Activated CD4-positive, alpha-beta memory T cell treated with anti-CD3 and anti-CD28 coated beads for 36 hours (primary cell): ENCODE results near the gene BICDL1. TPM values are rescaled to one million over a fixed set of nuclear protein-coding genes. Genes with fewer than 3 reads are reported as not detected.

Experiments
- CTCF ChIA-PET: fragments of 350-600 bp; sonication (Branson Sonifier 250); formaldehyde crosslinking; loops from one replicate; lab custom pipeline; 2021; ENCODE audit warnings: antibody characterized with exemption, inconsistent platforms; lab: Charles Lee
- POLR2A ChIA-PET: fragments of 350-600 bp; sonication (Branson Sonifier 250); formaldehyde crosslinking; loops from one replicate; lab custom pipeline; 2021; ENCODE audit warnings: antibody characterized with exemption; lab: Charles Lee
- DNase-seq: peaks from one replicate; pipeline ENCODE4 v3.0.0-alpha.2; 2020
- H3K27ac Mint-ChIP-seq: one replicate; pipeline ENCODE4 v1.8.0; 2021; ENCODE audit warnings: mixed read lengths
- H3K27me3 Mint-ChIP-seq: one replicate; pipeline ENCODE4 v1.8.0; 2021; ENCODE audit warnings: mixed read lengths
- H3K36me3 Mint-ChIP-seq: one replicate; pipeline ENCODE4 v1.8.0; 2021; ENCODE audit warnings: mixed read lengths
- H3K4me1 Mint-ChIP-seq: one replicate; pipeline ENCODE4 v1.8.0; 2021; ENCODE audit warnings: low read depth, mixed read lengths
- H3K4me3 Mint-ChIP-seq: one replicate; pipeline ENCODE4 v1.8.0; 2021; ENCODE audit warnings: mild to moderate bottlenecking, mixed read lengths
- H3K9me3 Mint-ChIP-seq: one replicate; pipeline ENCODE4 v1.8.0; 2021; ENCODE audit warnings: mixed read lengths
- intact Hi-C: fragments of 100-400 bp; cut with micrococcal nuclease; formaldehyde crosslinking; loops from one replicate; pipeline ENCODE4 v1.15.1; 2023
- total RNA-seq, 2 experiments: library from RNA; stranded (reverse); gene quantifications; one replicate each; pipeline ENCODE4 v1.2.3, GENCODE V29; 2021

Gene BICDL1
- total RNA-seq, 2 experiments from 2014 or later = 143 to 155 TPM

GRCh38 chr12:120095736-120096135, 106.7 kb downstream of the BICDL1 start:
- Mint-ChIP-seq H3K4me3 (no peak overlapping the region), H3K4me1 (no peaks in the 10 kb centered on the region), H3K27ac (peak overlapping the region; percentile 38), H3K27me3 (no peaks in the 10 kb centered on the region), H3K36me3 (peaks cover 17% of the 10 kb centered on the region), H3K9me3 (no peaks in the 10 kb centered on the region)
- intact Hi-C loops = no loop called here
- ChIA-PET POLR2A (interaction anchor here (0.8 kb wide), 1 partner anchor 14 kb away, joined by 3 read pairs; no protein-coding TSS in a partner anchor), CTCF (no interaction called here)
- no peak for DNase-seq

GRCh38 chr12:120096671-120097202, 107.7 kb downstream of the BICDL1 start:
- Mint-ChIP-seq H3K27me3 (no peaks in the 10 kb centered on the region), H3K36me3 (peaks cover 10% of the 10 kb centered on the region), H3K9me3 (no peaks in the 10 kb centered on the region), H3K4me1 (peaks cover 8% of the 10 kb centered on the region), H3K4me3 (no peak overlapping the region), H3K27ac (no peak overlapping the region)
- POLR2A ChIA-PET = interaction anchor here (0.8 to 0.9 kb wide), 2 partner anchors 13 to 18 kb away, joined by 3 read pairs; no protein-coding TSS in a partner anchor
- DNase-seq = no peak
- intact Hi-C loops = no loop called here
- CTCF ChIA-PET = interaction anchor here (0.6 to 1.1 kb wide), 2 partner anchors 10 to 11 kb away, joined by 3 to 6 read pairs; no protein-coding TSS in a partner anchor

DNA sequence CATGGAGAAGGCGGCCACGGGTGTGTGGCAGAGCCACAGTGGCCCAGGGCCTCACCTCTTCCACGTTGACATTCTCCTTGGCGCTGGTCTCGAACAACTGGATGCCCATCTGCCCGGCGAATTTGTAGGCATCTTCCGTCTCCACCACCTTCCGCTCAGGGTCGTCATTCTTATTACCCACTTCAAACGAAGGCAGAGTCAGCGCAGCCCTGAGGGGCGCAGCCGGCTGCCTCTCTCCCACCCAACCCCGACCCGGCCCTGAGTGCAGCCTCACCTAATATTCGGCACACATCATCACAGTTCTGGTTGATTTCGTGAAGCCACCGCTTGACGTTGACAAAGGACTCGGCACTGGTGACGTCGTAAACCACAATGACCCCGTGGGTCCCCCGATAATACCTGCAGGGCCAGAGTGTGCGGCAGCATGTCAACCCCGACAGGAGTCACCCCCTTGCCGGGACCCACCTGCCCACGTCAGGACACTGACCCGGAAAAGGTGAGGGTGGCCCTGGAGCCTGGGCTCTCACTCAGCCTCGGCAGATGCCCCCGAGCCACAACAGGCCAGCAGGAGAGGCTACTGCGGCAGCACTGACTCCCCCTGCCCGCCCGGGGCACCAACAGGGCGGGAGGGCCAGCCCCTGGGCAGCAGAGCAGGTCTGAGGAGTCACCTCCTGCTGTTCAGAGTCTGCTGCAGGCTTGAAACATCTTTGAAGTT, 109.9 kb downstream of the BICDL1 start:
- POLR2A ChIA-PET = no interaction called here
- H3K9me3 Mint-ChIP-seq = no peaks in the 10 kb centered on the region
- H3K4me1 Mint-ChIP-seq = peaks cover 22% of the 10 kb centered on the region
- CTCF ChIA-PET = no interaction called here
- H3K4me3 Mint-ChIP-seq = no peak overlapping the region
- H3K27ac Mint-ChIP-seq = no peak overlapping the region
- intact Hi-C loops = no loop called here
- no peak for DNase-seq
- peaks cover 12% of the 10 kb centered on the region for H3K36me3 Mint-ChIP-seq
- no peaks in the 10 kb centered on the region for H3K27me3 Mint-ChIP-seq

DNA sequence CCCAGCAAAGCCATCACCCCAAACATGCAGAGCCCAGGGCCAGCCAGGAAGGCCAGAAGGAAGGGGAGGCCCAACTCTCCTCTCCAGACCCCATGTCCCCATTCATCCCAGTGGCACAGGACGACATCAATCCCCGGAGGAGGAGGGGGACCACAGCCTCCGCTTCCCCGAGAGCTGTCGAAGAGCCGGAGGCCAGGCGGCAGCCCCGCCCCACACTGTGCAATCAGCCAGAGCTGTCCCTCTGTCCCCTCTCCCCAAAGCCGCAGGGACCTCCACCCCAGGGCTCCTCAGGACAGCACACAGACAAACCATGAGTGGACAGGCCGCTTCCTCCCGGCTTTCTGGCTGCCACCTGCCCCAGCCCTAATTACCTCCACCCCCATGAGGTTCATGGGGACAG, 110.7 kb downstream of the BICDL1 start:
- peaks cover 23% of the 10 kb centered on the region for H3K4me1 Mint-ChIP-seq
- no peak overlapping the region for H3K4me3 Mint-ChIP-seq
- H3K9me3 Mint-ChIP-seq = no peaks in the 10 kb centered on the region
- intact Hi-C loops = no loop called here
- DNase-seq = no peak
- no peak overlapping the region for H3K27ac Mint-ChIP-seq
- H3K27me3 Mint-ChIP-seq = no peaks in the 10 kb centered on the region
- H3K36me3 Mint-ChIP-seq = peaks cover 15% of the 10 kb centered on the region
- ChIA-PET CTCF (interaction anchor here (0.6 to 0.8 kb wide), 2 partner anchors 13 to 211 kb away, joined by 3 to 6 read pairs; no protein-coding TSS in a partner anchor), POLR2A (interaction anchor here (1.2 to 1.3 kb wide), 2 partner anchors 16 to 18 kb away, joined by 3 read pairs; no protein-coding TSS in a partner anchor)

DNA sequence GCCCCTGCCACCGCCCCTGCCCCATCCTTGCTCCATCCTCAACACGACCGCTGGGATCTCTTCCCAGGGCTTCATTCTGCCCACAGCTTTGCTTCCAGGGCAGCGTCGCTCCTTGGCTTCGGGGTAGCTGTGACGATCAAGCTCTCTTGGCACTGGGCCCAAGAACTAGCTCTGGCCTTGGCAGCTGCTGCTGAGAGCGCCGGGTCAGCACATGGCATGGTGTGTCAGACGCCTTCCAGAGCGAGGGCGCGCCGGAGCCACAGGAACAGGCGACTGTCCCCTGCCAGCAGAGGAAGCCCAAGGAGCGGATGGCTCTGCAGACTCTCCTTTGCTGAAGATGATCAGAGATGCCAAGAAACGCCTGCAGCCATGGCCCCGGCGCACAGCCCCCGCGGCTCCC, 111.6 kb downstream of the BICDL1 start:
- intact Hi-C loops = no loop called here
- Mint-ChIP-seq H3K36me3 (peaks cover 22% of the 10 kb centered on the region), H3K9me3 (no peaks in the 10 kb centered on the region), H3K4me1 (peaks cover 27% of the 10 kb centered on the region), H3K27ac (peak overlapping the region; percentile 38), H3K4me3 (no peak overlapping the region), H3K27me3 (no peaks in the 10 kb centered on the region)
- DNase-seq = no peak
- ChIA-PET CTCF (interaction anchor here (0.6 to 0.8 kb wide), 2 partner anchors 13 to 212 kb away, joined by 3 to 6 read pairs; no protein-coding TSS in a partner anchor), POLR2A (interaction anchor here (0.8 to 1.3 kb wide), 3 partner anchors 14 to 18 kb away, joined by 3 read pairs; no protein-coding TSS in a partner anchor)

DNA sequence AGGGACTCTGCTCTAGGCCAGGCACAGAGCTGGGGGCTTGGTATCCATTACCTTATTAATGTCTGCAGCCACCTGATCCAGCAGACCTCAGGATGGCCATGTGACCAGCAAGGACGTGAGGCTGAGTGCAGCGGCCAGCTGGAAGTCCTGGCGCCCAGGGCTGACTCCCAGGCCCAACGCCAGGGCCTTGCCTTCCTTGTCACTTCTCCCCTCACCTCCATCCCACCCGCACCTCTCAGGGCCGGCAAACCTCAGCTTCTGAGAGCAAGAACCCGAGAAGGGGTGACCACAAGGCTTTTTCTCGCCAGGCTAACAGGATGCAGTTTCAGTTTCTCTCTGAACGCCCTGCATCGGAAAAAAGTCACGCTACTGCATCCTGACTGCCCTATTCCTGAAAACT, 112.1 kb downstream of the BICDL1 start:
- H3K4me3 Mint-ChIP-seq = peak overlapping the region; percentile 24
- peaks cover 24% of the 10 kb centered on the region for H3K36me3 Mint-ChIP-seq
- H3K9me3 Mint-ChIP-seq = no peaks in the 10 kb centered on the region
- no peaks in the 10 kb centered on the region for H3K27me3 Mint-ChIP-seq
- intact Hi-C loops = no loop called here
- ChIA-PET CTCF (no interaction called here), POLR2A (no interaction called here)
- no peak for DNase-seq
- H3K27ac Mint-ChIP-seq = peak overlapping the region; percentile 88
- peaks cover 31% of the 10 kb centered on the region for H3K4me1 Mint-ChIP-seq

DNA sequence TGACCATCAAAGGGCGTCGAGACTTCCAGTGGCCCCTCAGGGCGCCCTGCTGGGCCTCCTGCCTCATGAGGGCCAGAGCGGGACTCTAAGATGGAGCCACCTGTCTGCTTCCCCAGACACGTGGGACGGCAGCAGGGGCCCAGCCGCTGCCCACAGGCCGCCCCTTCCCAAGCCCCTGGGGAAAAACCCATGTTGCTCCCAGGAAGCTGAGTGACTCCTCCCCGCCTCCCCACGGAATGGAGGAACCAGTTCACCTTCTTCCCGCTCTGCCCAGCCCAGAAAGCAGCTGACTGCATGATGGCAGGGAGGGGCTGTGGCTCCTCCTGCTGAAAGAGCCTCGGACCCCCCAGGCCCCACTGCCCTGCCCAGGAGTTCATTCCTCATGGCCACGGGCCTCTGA, 112.6 kb downstream of the BICDL1 start:
- ChIA-PET POLR2A (no interaction called here), CTCF (no interaction called here)
- Mint-ChIP-seq H3K4me3 (peak overlapping the region; percentile 24), H3K27me3 (no peaks in the 10 kb centered on the region), H3K9me3 (no peaks in the 10 kb centered on the region), H3K4me1 (peaks cover 32% of the 10 kb centered on the region), H3K36me3 (peaks cover 23% of the 10 kb centered on the region), H3K27ac (peak overlapping the region; percentile 88)
- intact Hi-C loops = no loop called here
- DNase-seq = no peak

GRCh38 chr12:120102189-120103043, 113.4 kb downstream of the BICDL1 start:
- no peak for DNase-seq
- no peaks in the 10 kb centered on the region for H3K27me3 Mint-ChIP-seq
- intact Hi-C loops = no loop called here
- H3K4me3 Mint-ChIP-seq = no peak overlapping the region
- H3K27ac Mint-ChIP-seq = peak overlapping the region; percentile 88
- H3K9me3 Mint-ChIP-seq = no peaks in the 10 kb centered on the region
- peaks cover 27% of the 10 kb centered on the region for H3K36me3 Mint-ChIP-seq
- CTCF ChIA-PET = no interaction called here
- peaks cover 32% of the 10 kb centered on the region for H3K4me1 Mint-ChIP-seq
- POLR2A ChIA-PET = interaction anchor here (0.7 kb wide), 1 partner anchor 99 kb away, joined by 3 read pairs; the partner anchor contains the start of gene RPLP0

GRCh38 chr12:120103044-120103338, 114.0 kb downstream of the BICDL1 start:
- POLR2A ChIA-PET = interaction anchor here (0.7 kb wide), 1 partner anchor 98 kb away, joined by 3 read pairs; the partner anchor contains the start of gene RPLP0
- intact Hi-C loops = no loop called here
- Mint-ChIP-seq H3K27me3 (no peaks in the 10 kb centered on the region), H3K27ac (no peak overlapping the region), H3K36me3 (peaks cover 30% of the 10 kb centered on the region), H3K4me3 (no peak overlapping the region), H3K9me3 (no peaks in the 10 kb centered on the region), H3K4me1 (peaks cover 35% of the 10 kb centered on the region)
- CTCF ChIA-PET = no interaction called here
- DNase-seq = no peak

DNA sequence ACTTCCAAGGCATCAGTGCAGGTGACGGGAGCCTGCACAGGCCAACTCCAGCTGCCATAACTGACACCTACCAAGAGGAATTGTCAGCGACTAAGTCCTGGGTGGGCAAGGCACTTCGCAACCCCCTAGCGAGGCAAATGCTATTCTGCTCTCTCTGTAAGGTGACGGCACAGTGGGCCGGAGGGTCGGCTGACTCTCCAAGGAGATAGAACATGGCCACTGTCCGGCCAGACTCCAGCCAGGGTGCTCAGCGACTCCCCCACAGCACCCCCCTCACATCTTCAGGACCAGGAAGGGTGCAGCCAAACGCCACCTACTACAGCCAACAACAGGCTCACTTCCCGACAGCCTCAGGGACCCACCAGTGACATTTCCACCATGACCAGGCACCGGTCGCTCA, 114.3 kb downstream of the BICDL1 start:
- CTCF ChIA-PET = no interaction called here
- intact Hi-C loops = no loop called here
- Mint-ChIP-seq H3K27me3 (no peaks in the 10 kb centered on the region), H3K9me3 (no peaks in the 10 kb centered on the region), H3K27ac (no peak overlapping the region), H3K36me3 (peaks cover 31% of the 10 kb centered on the region), H3K4me3 (no peak overlapping the region), H3K4me1 (peaks cover 39% of the 10 kb centered on the region)
- DNase-seq = no peak
- POLR2A ChIA-PET = no interaction called here

GRCh38 chr12:120106151-120106550, 117.1 kb downstream of the BICDL1 start:
- no peak overlapping the region for H3K27ac Mint-ChIP-seq
- POLR2A ChIA-PET = no interaction called here
- intact Hi-C loops = no loop called here
- CTCF ChIA-PET = no interaction called here
- H3K4me3 Mint-ChIP-seq = no peak overlapping the region
- peaks cover 33% of the 10 kb centered on the region for H3K36me3 Mint-ChIP-seq
- H3K9me3 Mint-ChIP-seq = no peaks in the 10 kb centered on the region
- peaks cover 56% of the 10 kb centered on the region for H3K4me1 Mint-ChIP-seq
- H3K27me3 Mint-ChIP-seq = no peaks in the 10 kb centered on the region
- no peak for DNase-seq
